ENCODE measurements around the gene CMTM2.

CMTM2 gene

GRCh38 chr16:66548068-66548467 is 31.2 kb upstream of the CMTM2 start:
- TF ChIP-seq CTCF (IDR thresholded peaks at IDR 0.05) = no peak
- H3K27ac ChIP-seq = peak overlapping the region; percentile 95 to 96
- DNase-seq (ENCODE audit: low spot score) = no peak

GRCh38 chr16:66548868-66549267 is 30.4 kb upstream of the CMTM2 start:
- Histone ChIP-seq H3K4me3 (peak overlapping the region; percentile 88), H3K27ac (peak overlapping the region; percentile 95 to 96)
- DNase-seq (ENCODE audit: low spot score) = no peak
- TF ChIP-seq CTCF (IDR thresholded peaks at IDR 0.05) = no peak

More at GRCh38 chr16:66548068-66548467, 31.2 kb upstream of the CMTM2 start:
- H3K4me3 ChIP-seq = peak overlapping the region; percentile 3

- Histone ChIP-seq H3K4me3 (peak within 1 kb of the TSS; percentile 88), H3K27ac (peak within 1 kb of the TSS; percentile 95 to 96)
- DNase-seq (ENCODE audit: low spot score) = no peak
- no peak for TF ChIP-seq CTCF (IDR thresholded peaks at IDR 0.05)
Observed at GRCh38 chr16:66549284-66550131, 29.8 kb upstream of the CMTM2 start, which contains the start of gene TK2. Gene TK2 (minus strand): TSS chr16:66550122. CDS start chr16:66550061, 61 bp downstream.

- Histone ChIP-seq H3K4me3 (peak overlapping the region; percentile 89), H3K27ac (peak overlapping the region; percentile 84 to 98)
- TF ChIP-seq CTCF (IDR thresholded peaks at IDR 0.05) = no peak
- DNase-seq (ENCODE audit: low spot score) = no peak
Observed at GRCh38 chr16:66551348-66551759, 27.9 kb upstream of the CMTM2 start.

- Histone ChIP-seq H3K27ac (peak overlapping the region; percentile 84 to 98), H3K4me3 (peak overlapping the region; percentile 89)
- DNase-seq (ENCODE audit: low spot score) = no peak
- TF ChIP-seq CTCF (IDR thresholded peaks at IDR 0.05) = no peak
Observed at GRCh38 chr16:66551788-66552285, 27.4 kb upstream of the CMTM2 start.

- Histone ChIP-seq H3K4me3 (peak within 1 kb of the TSS; percentile 89), H3K27ac (peak within 1 kb of the TSS; percentile 84 to 98)
- no peak for TF ChIP-seq CTCF (IDR thresholded peaks at IDR 0.05)
- DNase-seq (ENCODE audit: low spot score) = peak; percentile 91
Observed at GRCh38 chr16:66552286-66553177, 26.7 kb upstream of the CMTM2 start, which contains the start of gene CKLF. Gene CKLF (plus strand): TSS chr16:66552576. CDS start chr16:66552716, 140 bp downstream.
